ENCODE measurements around the gene MSI2.
"Not testable (repeated sequence)": the region's sequence is repeated elsewhere in the genome, so short reads cannot be mapped to it uniquely, and the experiment has no call there.

MSI2 gene

DNA sequence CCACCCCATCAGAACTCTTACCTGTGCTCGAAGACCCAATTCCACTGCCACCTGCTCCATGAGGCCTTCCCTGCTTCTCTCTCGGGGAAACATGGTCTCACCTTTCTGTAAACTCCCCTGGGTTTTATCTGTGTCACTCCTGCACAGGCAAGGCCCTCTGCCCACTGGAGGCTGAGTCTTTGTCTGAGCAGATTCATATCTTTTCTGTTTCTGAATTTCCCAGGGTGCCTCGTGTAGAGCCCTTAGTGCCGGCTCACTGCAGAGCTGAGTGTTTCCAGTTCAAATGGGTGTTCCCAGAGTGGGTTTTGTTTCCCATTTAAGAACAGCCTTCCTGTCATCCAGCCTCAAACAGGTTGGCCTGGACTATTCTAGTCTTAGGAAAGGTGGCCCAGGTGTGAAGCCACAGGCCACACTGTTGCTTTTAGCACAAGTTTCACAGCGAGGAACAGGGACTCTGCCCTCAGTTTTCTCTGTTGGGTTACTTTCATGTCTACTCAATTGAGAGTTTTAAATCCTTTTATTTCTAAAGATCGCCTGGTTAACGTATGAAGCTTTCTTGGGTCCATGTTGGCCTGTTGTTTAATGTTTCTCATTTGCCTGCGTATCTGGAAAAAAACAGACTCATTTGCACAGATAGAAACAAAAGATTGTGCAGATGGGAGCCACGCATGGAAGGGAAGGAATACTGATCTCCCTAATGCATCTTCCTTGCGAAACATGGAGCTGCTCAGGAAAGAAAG lies 228.7 kb downstream of the MSI2 start:
- no peak for DNase-seq (ENCODE audit: low read depth)

DNA sequence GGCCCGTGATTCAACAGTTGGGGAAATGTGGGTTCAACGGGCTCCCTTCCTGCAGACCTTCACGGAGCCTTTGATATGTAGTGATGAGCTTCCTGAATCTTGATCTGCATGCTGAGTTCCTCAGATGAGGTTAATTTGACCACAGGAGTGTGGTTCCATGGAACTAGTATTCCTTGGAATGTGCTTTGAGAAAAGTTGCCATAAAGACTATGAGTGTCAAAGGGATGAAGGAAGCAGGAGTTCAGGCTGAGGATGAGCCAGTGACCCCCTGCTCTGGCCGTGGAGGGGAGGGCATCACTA lies 229.2 kb downstream of the MSI2 start:
- DNase-seq (ENCODE audit: low read depth), result peak; percentile 45

DNA sequence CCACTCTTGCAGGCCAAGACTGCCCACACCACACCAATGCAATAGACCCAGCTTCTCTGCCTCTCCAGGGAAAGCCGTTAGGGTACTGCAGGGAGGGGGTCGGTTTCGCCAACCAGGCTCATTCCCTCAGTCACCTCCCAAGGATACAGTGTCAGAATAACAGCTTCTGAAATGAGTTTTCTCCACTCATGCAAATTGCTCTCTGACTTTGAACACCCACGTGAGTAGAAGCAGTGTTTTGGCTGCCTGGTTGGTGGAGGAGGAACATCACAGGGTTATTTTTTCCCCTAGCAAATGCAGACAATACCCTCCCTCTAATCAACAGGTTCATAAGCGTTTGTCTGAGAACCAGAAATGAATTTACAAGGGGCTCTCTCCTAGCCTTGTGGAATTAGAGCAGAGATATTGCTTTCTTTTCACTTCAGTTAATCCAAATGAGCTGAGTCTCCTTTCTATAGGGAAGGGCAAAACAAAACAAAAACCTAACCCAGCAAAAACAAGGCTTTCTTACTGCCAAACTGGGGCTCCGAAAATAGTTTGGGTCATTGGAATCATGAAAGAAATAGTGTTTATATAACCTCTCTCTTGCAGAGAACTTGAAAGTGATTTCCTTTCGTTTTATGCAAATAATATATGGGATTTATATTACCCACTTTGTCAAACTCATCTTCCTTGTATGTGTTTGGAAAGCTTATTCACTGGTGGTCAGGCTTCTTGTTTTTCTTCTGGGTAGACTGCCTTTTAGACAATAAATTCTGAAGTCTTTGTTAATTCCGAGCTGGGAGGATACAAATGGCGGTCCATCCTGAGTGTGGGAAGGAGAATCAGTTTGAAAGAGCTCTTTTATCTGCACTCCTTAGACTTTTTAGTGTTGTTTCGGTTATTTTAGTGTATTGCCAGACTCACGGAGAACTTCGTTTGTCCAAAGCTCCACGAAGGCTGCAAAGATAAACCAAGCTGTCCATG lies 229.9 kb downstream of the MSI2 start:
- no peak for DNase-seq (ENCODE audit: low read depth)

DNA sequence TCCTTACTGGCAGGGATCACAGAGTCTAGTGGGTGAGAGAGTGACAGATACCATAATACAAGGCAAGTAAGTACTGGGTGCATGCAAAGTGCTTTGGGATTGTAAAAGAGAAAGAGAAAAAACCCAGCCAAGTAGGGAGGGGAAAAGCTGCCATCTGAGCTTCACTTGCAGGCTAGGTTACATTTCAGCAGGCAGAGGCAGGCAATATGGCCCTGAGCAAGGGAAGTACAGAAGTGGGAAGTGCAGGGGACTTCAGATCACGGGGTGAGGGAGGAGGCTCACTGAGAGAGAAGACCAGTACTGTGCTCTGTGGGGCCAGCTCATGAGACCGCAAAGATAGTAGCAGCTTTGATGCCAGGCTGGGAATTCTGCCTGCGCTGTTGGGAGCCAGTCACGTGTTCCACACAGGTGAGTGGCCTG lies 230.6 kb downstream of the MSI2 start:
- no peak for DNase-seq (ENCODE audit: low read depth)

DNA sequence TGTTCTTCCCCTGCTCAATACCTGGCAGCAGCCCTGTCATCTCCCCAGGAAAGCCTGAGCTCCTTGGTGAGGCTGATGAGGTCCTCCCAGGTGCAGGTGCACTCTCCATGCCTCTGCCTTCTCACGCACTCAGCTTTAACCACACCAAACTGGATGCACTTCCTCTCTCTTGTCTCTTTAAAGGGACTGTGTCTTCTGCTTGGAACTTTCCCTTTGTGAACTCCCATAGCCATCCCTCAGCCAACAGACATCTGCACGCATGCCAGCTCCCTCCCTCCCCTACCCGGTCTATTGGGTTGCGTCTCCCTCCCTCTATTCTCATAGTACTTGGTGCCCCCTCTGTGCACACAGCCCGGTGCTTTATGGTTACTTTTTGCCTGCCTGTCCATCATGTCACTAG lies 231.2 kb downstream of the MSI2 start:
- DNase-seq (ENCODE audit: low read depth), result no peak

DNA sequence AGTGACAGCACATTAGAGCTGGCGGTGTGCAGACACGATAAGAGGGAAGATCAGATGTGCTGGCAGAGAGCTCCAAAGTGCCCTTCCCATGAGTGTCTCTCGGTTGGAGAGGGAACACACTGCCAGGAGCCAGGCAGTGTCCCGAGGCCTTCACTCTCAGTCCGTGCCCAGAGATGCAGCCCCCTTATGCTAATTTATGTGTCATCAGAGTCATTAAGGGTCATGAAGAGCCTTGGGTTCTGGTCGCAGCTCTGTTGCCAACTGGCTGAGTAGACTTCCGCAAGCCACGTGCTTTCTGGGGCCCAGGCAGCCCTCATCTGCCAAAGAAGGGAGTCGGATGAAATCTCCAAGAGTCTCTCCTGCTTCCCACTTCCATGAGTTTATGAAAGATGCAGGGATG lies 232.5 kb downstream of the MSI2 start:
- DNase-seq (ENCODE audit: low read depth), result no peak

DNA sequence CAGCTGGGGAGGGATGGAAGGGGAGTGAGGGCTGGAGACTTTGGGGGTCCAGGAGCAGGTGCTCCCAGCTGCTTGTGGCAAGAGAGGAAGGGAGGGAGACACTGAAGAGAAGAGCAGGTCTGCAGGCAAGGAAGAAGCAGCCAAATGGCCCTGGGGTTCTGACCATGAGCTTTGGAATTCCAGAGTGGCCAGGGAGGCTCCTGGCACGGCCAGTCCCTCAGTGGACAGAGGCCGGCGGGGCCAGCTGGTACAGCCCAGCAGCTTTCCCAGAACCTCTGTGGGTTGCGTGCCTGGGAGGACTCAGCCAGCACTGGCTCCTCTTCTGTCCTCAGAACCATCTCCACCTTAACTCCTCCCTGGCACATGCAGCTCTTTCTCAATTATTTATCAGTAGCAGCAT lies 233.0 kb downstream of the MSI2 start:
- DNase-seq (ENCODE audit: low read depth), result peak; percentile 33

DNA sequence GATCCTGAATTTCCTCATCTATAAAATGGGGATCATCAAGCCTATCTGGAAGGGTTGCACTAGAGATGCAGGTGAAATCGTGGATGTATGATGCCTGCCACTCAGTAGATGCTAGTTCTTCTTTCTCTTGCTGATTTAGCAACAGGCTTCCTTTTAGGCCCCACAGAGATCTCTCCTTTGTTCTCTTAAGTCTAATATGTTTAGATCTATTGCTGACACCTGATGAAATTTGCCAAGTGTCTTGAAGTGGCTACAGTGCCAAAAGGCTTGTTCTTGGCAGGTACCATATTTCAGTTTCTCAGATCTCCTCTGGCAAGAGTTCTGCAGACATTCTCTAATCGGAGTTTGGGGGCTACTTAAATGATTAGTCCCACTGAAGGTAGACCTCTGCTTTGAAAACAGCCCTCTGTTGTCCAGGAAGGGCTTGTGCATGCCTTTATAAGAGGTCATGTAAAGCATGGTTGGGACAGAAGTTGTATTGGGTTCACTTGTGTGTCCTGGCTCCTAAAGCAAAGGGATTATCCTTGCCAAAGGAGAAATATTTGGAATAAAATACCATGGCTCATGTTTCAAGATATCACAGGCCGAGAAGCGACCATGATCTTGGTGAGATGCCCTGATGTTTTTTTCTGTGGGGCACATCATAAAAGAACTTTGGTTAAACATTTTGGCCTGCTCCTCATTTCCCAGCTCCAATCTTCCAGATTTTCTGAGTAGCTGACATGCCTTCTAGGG lies 234.0 kb downstream of the MSI2 start:
- DNase-seq (ENCODE audit: low read depth), result no peak

DNA sequence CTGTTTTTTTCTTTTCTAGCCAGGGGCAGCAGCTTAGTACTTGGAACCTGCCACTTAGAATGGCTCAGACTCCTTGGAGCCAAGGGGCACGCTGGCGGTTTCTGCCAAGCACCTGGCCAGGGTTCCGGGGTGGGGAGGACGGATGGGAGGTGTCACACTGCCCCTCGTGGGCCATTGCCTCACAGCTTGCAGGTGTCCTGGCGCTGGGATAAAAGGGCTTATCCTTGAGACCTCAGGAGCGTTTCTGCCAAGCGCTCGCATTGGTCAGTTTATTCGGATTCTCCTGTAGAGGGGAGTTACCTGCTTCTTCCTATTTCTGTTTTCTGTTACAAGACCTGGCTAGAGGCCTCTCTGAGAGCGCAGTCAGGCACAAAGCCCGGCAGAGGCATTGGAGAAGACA lies 234.6 kb downstream of the MSI2 start:
- no peak for DNase-seq (ENCODE audit: low read depth)

DNA sequence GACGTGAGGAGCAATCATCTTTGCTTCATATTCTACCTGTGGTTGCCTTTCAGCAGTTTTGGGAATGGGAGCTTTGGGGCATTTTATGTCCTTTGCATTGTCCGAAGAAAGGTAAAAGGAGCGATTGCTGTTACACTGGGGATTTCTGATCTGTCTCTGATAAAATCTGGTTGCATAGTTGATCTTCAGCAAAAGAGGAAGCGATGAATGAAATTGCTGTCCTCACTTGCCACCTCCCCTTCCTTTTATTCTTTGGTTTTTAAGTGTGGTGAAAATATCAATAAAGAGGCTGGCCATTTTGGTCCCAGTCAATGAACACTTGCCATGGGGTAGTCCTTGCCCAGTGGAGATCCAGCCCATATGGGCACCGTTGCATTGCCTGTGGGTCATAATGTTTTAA lies 236.8 kb downstream of the MSI2 start:
- no peak for DNase-seq (ENCODE audit: low read depth)

DNA sequence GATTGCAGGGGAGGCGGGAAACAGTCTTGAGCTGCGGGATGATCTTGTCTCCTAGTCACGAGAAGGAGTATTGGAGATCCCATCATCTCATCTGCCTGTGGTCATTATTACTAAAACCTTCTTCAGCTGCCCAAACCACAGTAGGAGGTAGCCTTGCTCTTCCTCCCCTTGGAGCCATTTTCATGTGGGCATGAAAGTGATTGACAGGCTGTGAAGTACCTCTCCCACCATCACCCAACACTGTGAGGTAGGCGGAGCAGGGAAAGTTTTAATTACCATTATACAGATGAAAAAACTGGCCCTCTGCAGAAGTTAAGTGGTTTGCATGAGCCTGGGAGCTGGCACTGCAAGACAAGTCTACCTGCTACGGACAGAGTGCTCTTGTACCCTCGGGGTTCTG lies 237.3 kb downstream of the MSI2 start:
- no peak for DNase-seq (ENCODE audit: low read depth)

DNA sequence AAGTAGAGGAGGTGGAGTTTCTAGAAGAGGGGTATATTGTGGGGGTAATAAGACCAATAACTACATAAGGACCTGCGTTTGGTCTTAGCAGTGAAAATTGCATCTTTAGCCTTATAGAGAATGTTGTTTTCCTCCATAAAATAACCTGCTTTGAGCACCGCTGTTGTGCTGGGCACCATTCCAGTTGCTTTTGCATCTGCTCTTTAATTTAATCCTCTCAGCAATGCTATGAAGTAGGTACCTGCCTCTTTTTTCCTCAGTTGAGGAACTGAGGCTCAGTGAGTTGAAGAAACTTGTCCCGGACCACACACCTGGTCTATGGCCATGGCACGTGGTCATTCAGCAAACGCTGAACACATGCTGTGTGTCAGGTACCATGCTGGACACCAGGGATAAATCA lies 238.1 kb downstream of the MSI2 start:
- DNase-seq (ENCODE audit: low read depth), result no peak

DNA sequence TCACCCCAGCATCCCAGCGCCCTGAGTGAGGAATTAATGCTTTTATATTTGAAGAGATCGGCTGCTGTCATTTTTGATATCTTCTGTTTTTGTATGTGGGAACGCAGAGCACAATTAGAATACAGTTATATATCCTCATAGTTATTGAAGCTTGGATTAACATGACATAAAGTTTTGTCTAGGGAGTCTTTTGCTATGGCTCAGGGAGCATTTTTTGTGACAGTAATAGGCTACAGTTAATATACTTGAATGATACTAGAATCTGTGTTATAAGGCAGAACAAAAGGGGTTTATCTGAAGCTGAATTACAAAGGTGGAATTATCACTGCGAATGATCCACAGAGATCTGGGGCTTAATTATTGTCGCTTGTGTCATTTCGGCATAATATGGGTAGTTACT lies 239.4 kb downstream of the MSI2 start:
- no peak for DNase-seq (ENCODE audit: low read depth)

DNA sequence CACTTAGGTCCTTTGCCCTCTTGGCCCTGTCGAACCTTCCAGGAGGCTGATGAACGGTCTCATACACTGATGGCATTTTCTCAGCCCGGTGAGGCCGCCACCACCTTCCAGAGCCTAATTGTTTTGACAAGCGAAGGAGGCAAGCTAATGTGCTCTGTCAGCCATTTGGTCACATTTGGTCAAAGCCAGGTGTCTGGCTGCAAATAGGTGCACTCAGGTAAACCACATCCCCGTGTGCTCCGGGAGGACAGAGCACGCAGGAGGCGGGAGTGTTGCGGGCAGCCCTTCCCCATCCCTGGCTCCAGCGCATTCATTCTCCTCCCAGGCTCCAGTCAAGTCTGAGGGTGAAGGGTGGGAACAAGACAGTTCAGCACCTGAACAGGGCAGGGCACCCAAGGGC lies 240.1 kb downstream of the MSI2 start:
- DNase-seq (ENCODE audit: low read depth), result no peak

DNA sequence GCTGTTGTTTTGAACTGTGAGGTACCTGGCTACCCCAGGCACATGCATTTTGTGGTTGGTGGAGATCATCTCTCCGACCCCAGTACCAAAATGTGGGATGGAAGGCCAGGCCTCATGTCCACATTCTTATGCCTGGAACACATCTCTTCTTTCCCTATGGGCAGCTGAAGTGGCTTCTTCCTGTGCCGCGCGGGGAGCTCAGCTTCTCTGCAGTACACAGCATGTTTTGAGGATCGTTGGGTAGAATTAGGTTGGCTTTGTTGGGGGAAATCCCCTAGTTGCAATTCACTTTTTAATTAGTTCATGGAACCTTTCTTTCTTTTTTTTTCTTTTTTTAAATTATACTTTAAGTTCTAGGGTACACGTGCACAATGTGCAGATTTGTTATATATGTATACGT lies 242.1 kb downstream of the MSI2 start:
- DNase-seq (ENCODE audit: low read depth), result no peak

DNA sequence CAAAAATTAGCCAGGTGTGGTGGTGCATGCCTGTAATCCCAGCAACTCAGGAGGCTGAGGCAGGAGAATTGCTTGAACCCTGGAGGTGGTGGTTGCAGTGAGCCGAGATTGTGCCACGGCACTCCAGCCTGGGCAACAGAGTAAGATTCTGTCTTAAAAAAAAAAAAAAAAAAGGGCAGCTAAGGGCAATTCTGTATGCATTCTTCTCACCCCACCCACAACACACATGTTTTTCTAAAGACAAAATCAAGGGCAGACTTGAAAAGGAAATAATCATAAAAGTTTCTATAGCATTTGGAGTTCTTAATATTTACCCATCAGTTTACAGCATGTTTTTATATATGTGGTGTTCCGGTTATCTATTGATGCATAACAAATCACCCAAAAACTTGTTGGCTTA lies 242.9 kb downstream of the MSI2 start:
- not testable (repeated sequence) for DNase-seq (ENCODE audit: low read depth)

DNA sequence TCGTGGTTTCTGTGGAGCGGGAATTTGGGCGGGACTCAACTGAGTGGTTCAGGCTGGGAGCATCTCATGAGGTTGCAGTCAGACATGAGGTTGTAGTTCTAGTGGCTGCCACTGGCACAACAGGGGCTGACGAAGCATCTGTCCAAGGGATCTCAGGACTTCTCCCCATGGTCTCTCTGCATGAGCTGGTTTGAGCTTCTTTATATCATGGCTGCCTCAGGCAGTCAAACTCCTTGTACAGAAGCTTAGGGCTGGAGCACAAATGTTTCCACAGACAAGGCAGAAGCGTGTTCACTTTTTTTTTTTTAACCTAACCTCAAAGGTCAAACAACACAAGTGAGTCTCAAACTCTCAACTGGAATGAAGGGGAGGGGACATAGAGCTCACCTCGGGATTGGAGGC lies 243.3 kb downstream of the MSI2 start:
- peak; percentile 56 for DNase-seq (ENCODE audit: low read depth)

DNA sequence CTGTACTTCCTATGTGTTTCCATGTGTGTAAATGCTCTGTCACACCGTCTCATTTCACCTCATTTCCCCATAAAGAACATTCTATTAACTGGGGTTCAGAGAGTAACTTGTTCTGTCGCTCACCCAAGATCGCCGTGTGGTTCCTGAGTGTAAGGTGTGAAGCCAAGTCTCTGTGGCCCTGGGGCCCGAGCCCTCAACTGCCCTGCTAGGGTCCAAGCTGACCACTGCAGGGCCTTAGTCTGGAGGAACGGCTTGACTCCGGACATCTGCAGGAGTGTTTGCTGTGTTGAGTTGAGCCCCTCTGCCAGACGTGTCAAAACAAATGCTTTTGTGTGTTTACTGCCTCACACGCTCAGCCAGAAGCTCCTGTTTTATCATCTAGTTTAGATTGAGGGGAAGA lies 244.7 kb downstream of the MSI2 start:
- no peak for DNase-seq (ENCODE audit: low read depth)

DNA sequence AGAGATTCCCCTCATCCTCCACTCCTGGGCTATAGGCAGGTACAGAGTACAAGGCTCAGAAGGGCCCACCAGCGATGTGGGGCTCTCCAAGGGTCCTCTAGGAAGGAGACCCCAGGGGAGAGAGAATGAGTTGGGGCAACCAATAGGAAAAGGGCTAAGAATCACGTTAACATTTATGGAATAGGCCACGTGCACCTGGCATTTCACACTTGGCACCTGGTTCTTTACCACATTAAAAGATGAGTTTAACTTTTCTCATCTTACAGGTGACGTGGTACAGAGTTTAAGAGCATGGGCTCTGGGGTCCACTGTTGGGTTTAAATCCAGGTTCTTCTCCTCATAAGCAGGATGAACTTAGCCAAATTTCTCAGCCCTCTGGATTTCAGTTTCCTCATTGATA lies 245.7 kb downstream of the MSI2 start:
- DNase-seq (ENCODE audit: low read depth), result no peak

DNA sequence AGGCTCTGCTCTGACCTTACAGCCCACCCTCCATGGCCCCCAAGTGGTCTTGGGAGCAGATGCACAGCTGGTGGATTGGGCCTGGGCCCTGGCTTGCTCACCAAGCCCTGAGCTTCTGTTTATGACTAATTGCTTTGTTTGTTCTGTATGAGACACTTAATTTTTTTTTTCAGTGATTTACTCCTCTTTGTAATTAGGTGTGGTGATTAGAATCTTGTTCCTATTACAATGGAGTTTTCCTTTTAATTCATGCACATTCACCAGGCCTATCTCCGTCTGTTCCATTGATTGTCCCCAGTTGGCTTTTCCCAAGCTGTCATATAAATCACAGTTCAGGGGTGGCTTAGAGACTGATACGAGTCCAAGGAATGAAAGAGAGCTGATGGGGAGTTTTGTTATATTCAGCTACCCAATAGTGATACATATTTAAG lies 246.5 kb downstream of the MSI2 start:
- no peak for DNase-seq (ENCODE audit: low read depth)

DNA sequence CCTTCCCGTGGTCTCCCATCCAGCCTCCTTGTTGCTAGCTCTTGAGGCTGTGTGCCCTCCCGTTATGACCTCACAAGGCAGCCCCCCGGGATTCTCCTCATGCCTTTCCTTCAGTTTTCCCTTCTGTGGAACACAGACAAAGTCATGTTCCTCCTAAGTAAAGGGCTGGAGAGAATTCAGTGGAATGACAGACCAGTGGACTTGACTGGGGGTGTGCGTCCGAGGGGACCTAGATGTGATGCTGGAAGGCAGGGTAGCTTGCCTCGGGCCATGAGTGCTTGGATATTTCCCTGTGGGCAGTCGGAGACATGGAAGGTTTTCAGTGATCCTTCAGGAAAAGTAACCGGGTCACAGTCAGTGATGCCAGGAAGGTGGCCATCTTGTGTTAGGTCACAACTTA lies 247.9 kb downstream of the MSI2 start:
- DNase-seq (ENCODE audit: low read depth), result no peak

DNA sequence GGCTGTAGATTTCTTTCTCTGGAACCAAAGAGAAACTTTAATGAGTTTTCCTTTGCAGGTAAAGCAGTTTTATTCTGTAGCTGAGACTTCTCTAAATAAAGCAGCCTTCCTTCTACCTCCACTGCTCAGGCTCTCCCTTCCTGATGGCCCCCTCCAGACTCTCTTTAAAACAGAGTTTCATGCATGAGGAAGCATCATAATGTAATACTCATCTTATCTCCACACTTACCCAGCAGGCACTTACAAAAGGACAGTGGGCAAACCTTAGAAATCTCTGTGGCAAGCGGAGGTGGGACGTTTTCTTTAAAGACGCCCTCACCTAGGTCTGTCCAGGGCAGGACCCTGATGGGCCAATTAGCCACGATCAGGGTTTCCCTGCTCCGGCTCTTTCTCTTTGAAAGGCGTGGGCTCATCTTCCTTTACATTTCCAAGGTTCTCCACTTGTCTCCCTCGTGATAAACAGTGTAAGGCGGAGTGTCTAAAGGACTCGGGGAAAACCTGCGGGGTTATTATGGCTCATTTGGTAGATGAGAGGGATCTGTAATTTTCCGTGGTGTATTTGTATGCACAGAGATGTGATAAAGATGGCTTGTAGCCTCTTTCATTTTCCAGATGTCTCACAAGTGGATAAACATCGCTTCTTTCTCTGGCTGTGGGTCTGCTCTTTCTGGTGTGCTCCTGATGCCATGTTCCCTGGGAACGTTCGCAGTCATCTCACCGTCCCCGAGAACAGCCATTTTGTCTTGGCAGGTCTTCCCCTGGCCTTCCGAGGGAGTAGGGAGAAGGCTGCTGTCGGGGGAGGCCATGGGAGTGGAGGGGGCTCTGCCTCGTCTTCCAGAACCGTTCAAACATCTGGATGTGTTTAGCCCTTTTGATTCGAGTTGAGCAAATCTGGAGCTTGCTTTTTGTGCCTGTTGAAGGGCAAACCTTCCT lies 249.8 kb downstream of the MSI2 start:
- DNase-seq (ENCODE audit: low read depth), result no peak
